ENCODE data around the gene ANKRD28. TPM values are rescaled to one million over a fixed set of nuclear protein-coding genes. Genes with fewer than 3 reads are reported as not detected.
"Not testable (repeated sequence)": the region's sequence is repeated elsewhere in the genome, so short reads cannot be mapped to it uniquely, and the experiment has no call there.

The ANKRD28 gene
- total RNA-seq (77.1 TPM), polyA plus RNA-seq (10 to 100 TPM in 1 of 4 donors, 1 to 10 TPM in 3; 6.9 to 10.7 (median 8.5) TPM)

DNA sequence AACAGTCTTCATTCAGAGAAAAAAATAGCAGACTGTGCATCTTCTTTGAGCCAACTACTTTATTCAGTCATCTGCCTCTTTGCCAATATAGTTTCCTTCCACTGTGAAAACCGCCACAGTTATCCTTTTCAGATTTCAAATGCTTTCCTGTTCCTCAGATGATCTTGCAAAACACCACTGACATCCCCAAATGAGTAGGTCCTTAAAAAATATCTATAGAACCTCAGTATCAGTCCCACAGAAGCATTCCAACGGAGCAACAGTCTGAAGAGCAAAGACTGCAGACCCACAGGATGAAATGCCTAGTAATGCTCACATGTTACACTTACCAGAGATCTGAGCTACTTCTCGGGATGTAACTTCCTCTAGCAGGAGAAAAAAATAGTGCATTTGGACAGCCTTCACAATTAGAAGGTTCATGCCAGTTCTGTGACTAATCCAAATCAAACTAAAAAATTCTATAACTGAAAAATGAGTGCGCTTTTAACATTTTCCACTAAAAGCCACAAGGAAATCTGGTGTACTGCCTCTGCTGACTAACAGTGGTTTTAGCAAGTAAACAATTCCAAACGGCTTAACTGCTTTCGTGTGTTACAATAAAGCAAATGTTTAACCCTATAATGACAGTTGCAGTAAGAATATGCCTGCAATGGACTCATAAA is at the start of gene ANKRD28:
Gene ANKRD28, minus strand, starts transcription at position 338 of the 662 bp plus-strand sequence. CDS start 1,458 bp downstream, outside the sequence.
- H3K27ac ChIP-seq (ENCODE audit: insufficient read depth, low read length, poor library complexity, severe bottlenecking) = peak within 1 kb of the TSS; percentile 76
- H3K27me3 ChIP-seq (ENCODE audit: control insufficient read depth, insufficient read depth, low read length) = no peaks in the 10 kb centered on the region
- Mint-ChIP-seq H3K4me1 (peaks cover 58 to 85% (median 77%) of the 10 kb centered on the region in 4 donors), H3K27me3 (no peaks in the 10 kb centered on the region), H3K9me3 (no peaks in the 10 kb centered on the region), H3K36me3 (peaks cover 6% of the 10 kb centered on the region), H3K27ac (peak within 1 kb of the TSS; percentile 55 to 82 (median 67)), H3K4me3 (peak within 1 kb of the TSS; percentile 48 to 83 (median 68))
- no peaks in the 10 kb centered on the region for H3K9me3 ChIP-seq (ENCODE audit: control insufficient read depth in 2 of 2, low read length in 2 of 2)
- H3K4me1 ChIP-seq (ENCODE audit: control insufficient read depth, insufficient read depth, low read length, poor library complexity, severe bottlenecking) = peaks cover 68% of the 10 kb centered on the region
- H3K36me3 ChIP-seq (ENCODE audit: control insufficient read depth, insufficient read depth, low read length) = no peaks in the 10 kb centered on the region
- ATAC-seq (ENCODE audit: low read depth in 2 of 2) (peak; percentile 18 to 29), DNase-seq (peak in 1 of 3 donors; percentile 46)
- peak within 1 kb of the TSS; percentile 75 for H3K4me3 ChIP-seq (ENCODE audit: low read depth, low read length)

DNA sequence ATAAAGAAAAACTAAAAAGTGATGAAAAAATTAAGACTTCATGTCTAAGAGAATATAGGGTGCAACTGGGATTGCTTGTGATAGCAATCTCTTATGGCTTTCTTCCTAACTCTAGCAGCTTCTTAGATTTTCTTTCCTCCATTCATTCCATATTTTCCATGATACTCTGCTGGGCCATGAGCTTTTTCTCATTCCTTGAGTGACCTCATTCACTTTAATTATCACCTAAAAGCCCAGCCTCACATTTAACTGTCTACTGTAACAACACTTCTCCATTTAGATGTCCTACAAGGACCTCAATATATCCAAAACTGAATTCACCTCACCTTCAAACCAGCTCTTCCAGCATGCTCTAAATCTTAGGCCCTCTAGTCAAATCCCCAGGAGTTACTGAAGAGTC is 49.5 kb upstream of the ANKRD28 start:
- peaks cover 24% of the 10 kb centered on the region for H3K36me3 Mint-ChIP-seq
- peaks cover 33 to 60% (median 44%) of the 10 kb centered on the region in 4 donors for H3K4me1 Mint-ChIP-seq
- H3K9me3 ChIP-seq (ENCODE audit: control insufficient read depth in 2 of 2, low read length in 2 of 2) = no peaks in the 10 kb centered on the region

GRCh38 chr3:15846606-15847005 is 48.8 kb upstream of the ANKRD28 start:
- H3K9me3 Mint-ChIP-seq = peaks cover 0 to 7% (median 0%) of the 10 kb centered on the region in 7 donors
- H3K36me3 Mint-ChIP-seq = peaks cover 24% of the 10 kb centered on the region
- H3K4me3 Mint-ChIP-seq = no peak overlapping the region
- DNase-seq (no peak), ATAC-seq (ENCODE audit: low read depth in 2 of 2) (no peak)
- H3K27ac Mint-ChIP-seq = no peak overlapping the region
- no peaks in the 10 kb centered on the region for H3K27me3 Mint-ChIP-seq
- H3K27me3 ChIP-seq (ENCODE audit: control insufficient read depth, insufficient read depth, low read length) = no peaks in the 10 kb centered on the region
- H3K27ac ChIP-seq (ENCODE audit: insufficient read depth, low read length, poor library complexity, severe bottlenecking) = no peak overlapping the region
- peaks cover 0 to under 1% of the 10 kb centered on the region in 2 experiments for H3K9me3 ChIP-seq (ENCODE audit: control insufficient read depth in 2 of 2, low read length in 2 of 2)
- H3K4me3 ChIP-seq (ENCODE audit: low read depth, low read length) = no peak overlapping the region
- peaks cover 33 to 60% (median 44%) of the 10 kb centered on the region in 4 donors for H3K4me1 Mint-ChIP-seq
- H3K36me3 ChIP-seq (ENCODE audit: control insufficient read depth, insufficient read depth, low read length) = peaks cover 3% of the 10 kb centered on the region
- H3K4me1 ChIP-seq (ENCODE audit: control insufficient read depth, insufficient read depth, low read length, poor library complexity, severe bottlenecking) = no peaks in the 10 kb centered on the region

More for the DNA sequence above, 49.5 kb upstream of the ANKRD28 start:
- no peak for DNase-seq
- Histone ChIP-seq H3K27ac (ENCODE audit: insufficient read depth, low read length, poor library complexity, severe bottlenecking) (no peak overlapping the region), H3K27me3 (ENCODE audit: control insufficient read depth, insufficient read depth, low read length) (no peaks in the 10 kb centered on the region), H3K4me1 (ENCODE audit: control insufficient read depth, insufficient read depth, low read length, poor library complexity, severe bottlenecking) (no peaks in the 10 kb centered on the region), H3K4me3 (ENCODE audit: low read depth, low read length) (no peak overlapping the region), H3K36me3 (ENCODE audit: control insufficient read depth, insufficient read depth, low read length) (peaks cover 3% of the 10 kb centered on the region)
- Mint-ChIP-seq H3K4me3 (no peak overlapping the region), H3K27ac (no peak overlapping the region), H3K27me3 (no peaks in the 10 kb centered on the region), H3K9me3 (peaks cover 0 to 7% (median 0%) of the 10 kb centered on the region in 7 donors)
- ATAC-seq (ENCODE audit: low read depth in 2 of 2) = no peak

- peak in 1 of 2 donors; percentile 11 for ATAC-seq (ENCODE audit: low read depth in 2 of 2)
- Mint-ChIP-seq H3K4me3 (no peak overlapping the region), H3K27me3 (no peaks in the 10 kb centered on the region), H3K4me1 (peaks cover 28 to 60% (median 43%) of the 10 kb centered on the region in 4 donors), H3K27ac (no peak overlapping the region), H3K36me3 (peaks cover 23% of the 10 kb centered on the region), H3K9me3 (peaks cover 0 to 9% (median 4%) of the 10 kb centered on the region in 7 donors)
- Histone ChIP-seq H3K36me3 (ENCODE audit: control insufficient read depth, insufficient read depth, low read length) (peaks cover 3% of the 10 kb centered on the region), H3K4me3 (ENCODE audit: low read depth, low read length) (no peak overlapping the region), H3K9me3 (ENCODE audit: control insufficient read depth in 2 of 2, low read length in 2 of 2) (peaks cover 0 to 4% of the 10 kb centered on the region in 2 experiments), H3K27ac (ENCODE audit: insufficient read depth, low read length, poor library complexity, severe bottlenecking) (no peak overlapping the region), H3K27me3 (ENCODE audit: control insufficient read depth, insufficient read depth, low read length) (no peaks in the 10 kb centered on the region), H3K4me1 (ENCODE audit: control insufficient read depth, insufficient read depth, low read length, poor library complexity, severe bottlenecking) (no peaks in the 10 kb centered on the region)
- DNase-seq = peak in 1 of 3 donors; percentile 7
These were observed 47.7 kb upstream of the ANKRD28 start for GRCh38 chr3:15845475-15845874.

DNA sequence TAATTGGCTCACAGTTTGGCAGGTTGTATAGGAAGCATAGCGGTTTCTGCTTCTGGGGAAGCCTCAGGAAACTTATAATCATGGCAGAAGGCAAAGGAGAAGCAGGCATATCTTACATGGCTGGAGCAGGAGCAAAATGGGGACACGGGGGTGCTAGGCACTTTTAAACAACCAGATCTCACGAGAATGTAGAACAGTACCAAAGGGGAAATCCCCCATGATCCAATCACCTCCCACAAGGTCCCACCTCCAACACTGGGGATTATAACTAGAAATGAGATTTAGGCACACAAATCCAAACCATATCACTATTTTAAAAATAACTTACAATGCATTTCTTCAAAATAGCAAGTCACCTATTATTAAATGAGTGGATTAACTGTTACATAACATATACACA is 47.1 kb upstream of the ANKRD28 start:
- no peak overlapping the region for H3K27ac Mint-ChIP-seq
- no peak overlapping the region for H3K27ac ChIP-seq (ENCODE audit: insufficient read depth, low read length, poor library complexity, severe bottlenecking)

DNA sequence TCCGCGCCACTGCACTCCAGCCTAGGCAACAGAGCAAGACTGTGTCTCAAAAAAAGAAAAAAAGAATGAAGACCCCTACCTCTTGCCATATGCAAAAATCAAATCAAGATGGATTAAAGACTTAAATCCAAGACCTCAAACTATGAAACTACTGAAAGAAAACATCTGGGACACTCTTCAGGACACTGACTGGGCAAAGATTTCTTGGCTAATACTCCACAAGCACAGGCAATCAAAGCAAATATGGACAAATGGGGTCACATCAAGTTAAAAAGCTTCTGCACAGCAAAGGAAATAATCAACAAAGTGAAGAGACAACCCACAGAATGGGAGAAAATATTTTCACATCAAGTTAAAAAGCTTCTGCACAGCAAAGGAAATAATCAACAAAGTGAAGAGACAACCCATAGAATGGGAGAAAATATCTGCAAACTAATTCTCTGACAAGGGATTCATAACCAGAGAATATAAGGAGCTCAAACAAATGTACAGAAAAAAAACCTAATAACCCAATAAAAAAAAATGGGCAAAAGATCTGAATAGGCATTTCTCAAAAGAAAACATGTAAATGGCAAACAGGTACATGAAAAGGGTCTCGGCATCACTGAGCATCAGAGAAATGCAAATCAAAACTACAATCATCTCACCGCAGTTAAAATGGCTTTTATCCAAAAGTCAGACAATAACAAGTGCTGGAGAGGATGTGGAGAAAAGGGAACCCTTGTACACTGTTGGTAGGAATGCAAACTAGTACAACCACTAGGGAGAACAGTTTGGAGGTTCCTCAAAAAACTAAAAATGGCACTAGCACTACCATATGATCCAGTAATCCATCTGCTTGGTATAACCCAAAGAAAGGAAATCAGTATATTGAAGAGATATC is 43.6 kb upstream of the ANKRD28 start:
- H3K9me3 Mint-ChIP-seq = peaks cover 0 to 25% (median 15%) of the 10 kb centered on the region in 7 donors
- H3K27ac Mint-ChIP-seq; H3K36me3 ChIP-seq (ENCODE audit: control insufficient read depth, insufficient read depth, low read length); H3K27me3 ChIP-seq (ENCODE audit: control insufficient read depth, insufficient read depth, low read length); DNase-seq; H3K4me1 ChIP-seq (ENCODE audit: control insufficient read depth, insufficient read depth, low read length, poor library complexity, severe bottlenecking); H3K4me3 ChIP-seq (ENCODE audit: low read depth, low read length); H3K27me3 Mint-ChIP-seq; H3K27ac ChIP-seq (ENCODE audit: insufficient read depth, low read length, poor library complexity, severe bottlenecking); ATAC-seq (ENCODE audit: low read depth in 2 of 2); H3K4me3 Mint-ChIP-seq: not testable (repeated sequence)
- H3K36me3 Mint-ChIP-seq = peaks cover 32% of the 10 kb centered on the region
- peaks cover 0 to 14% of the 10 kb centered on the region in 2 experiments for H3K9me3 ChIP-seq (ENCODE audit: control insufficient read depth in 2 of 2, low read length in 2 of 2)
- peaks cover 25 to 61% (median 42%) of the 10 kb centered on the region in 4 donors for H3K4me1 Mint-ChIP-seq

More for the DNA sequence above, 47.1 kb upstream of the ANKRD28 start:
- Mint-ChIP-seq H3K36me3 (peaks cover 26% of the 10 kb centered on the region), H3K4me3 (no peak overlapping the region), H3K27me3 (no peaks in the 10 kb centered on the region), H3K4me1 (peaks cover 33 to 66% (median 47%) of the 10 kb centered on the region in 4 donors), H3K9me3 (peaks cover 0 to 15% (median 9%) of the 10 kb centered on the region in 7 donors)
- Histone ChIP-seq H3K9me3 (ENCODE audit: control insufficient read depth in 2 of 2, low read length in 2 of 2) (peaks cover 0 to 7% of the 10 kb centered on the region in 2 experiments), H3K4me1 (ENCODE audit: control insufficient read depth, insufficient read depth, low read length, poor library complexity, severe bottlenecking) (no peaks in the 10 kb centered on the region), H3K4me3 (ENCODE audit: low read depth, low read length) (no peak overlapping the region), H3K36me3 (ENCODE audit: control insufficient read depth, insufficient read depth, low read length) (no peaks in the 10 kb centered on the region), H3K27me3 (ENCODE audit: control insufficient read depth, insufficient read depth, low read length) (no peaks in the 10 kb centered on the region)
- ATAC-seq (ENCODE audit: low read depth in 2 of 2) (no peak), DNase-seq (no peak)

DNA sequence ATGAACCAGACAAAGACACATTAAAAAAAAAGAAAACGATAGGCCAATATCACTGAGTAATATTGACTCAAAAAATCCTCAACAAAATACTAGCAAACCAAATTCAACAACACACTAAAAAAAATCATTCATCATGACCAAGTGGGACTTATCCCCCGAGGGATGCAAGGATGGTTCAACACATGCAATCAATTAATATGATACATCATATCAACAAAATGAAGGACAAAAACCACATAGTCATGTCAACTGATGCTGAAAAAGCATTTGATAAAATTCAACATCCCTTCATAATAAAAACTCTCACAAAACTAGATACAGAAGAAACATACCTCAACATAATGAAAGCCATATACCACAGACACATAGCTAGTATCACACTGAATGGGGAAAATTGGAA is 41.8 kb upstream of the ANKRD28 start:
- Mint-ChIP-seq H3K4me3 (no peak overlapping the region), H3K4me1 (peaks cover 22 to 52% (median 33%) of the 10 kb centered on the region in 4 donors), H3K9me3 (peaks cover 0 to 25% (median 15%) of the 10 kb centered on the region in 7 donors), H3K27ac (no peak overlapping the region), H3K27me3 (no peaks in the 10 kb centered on the region), H3K36me3 (peaks cover 27% of the 10 kb centered on the region)
- no peak for DNase-seq
- Histone ChIP-seq H3K27ac (ENCODE audit: insufficient read depth, low read length, poor library complexity, severe bottlenecking) (no peak overlapping the region), H3K4me1 (ENCODE audit: control insufficient read depth, insufficient read depth, low read length, poor library complexity, severe bottlenecking) (no peaks in the 10 kb centered on the region), H3K36me3 (ENCODE audit: control insufficient read depth, insufficient read depth, low read length) (no peaks in the 10 kb centered on the region), H3K4me3 (ENCODE audit: low read depth, low read length) (no peak overlapping the region), H3K9me3 (ENCODE audit: control insufficient read depth in 2 of 2, low read length in 2 of 2) (peaks cover 0 to 14% of the 10 kb centered on the region in 2 experiments), H3K27me3 (ENCODE audit: control insufficient read depth, insufficient read depth, low read length) (no peaks in the 10 kb centered on the region)
- ATAC-seq (ENCODE audit: low read depth in 2 of 2) = no peak
